Measurements from ENCODE around the gene TPPP2.

Gene TPPP2

DNA sequence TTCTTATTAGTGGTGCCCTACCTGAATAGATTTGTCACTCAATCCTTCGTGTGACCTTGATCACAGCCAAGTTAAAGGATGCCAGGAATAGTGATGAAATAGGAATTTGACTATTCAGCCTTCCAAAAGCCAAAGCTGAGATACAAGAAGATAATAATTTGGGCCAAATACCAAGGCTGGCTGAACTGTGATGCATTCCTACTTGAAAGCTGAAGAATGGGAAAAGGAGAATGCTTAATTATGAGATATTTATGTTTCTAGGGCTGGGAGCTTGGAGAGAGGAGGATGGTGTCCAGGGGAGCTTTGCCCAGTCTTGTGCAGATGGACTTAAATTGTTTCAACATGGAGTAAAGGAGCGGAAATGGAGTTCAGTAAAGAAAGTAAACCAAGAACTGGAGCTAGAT is 17.4 kb downstream of the TPPP2 start:
- no peak overlapping the region for H3K23ac ChIP-seq (ENCODE audit: low read length)
- no peaks in the 10 kb centered on the region for H3K9me3 ChIP-seq (ENCODE audit: insufficient read depth, low read depth, low read length)
- H3K27me3 ChIP-seq (ENCODE audit: insufficient read depth, low read length) = no peaks in the 10 kb centered on the region
- no peak overlapping the region for H3K4me2 ChIP-seq (ENCODE audit: low read length)
- no peak overlapping the region for H2BK5ac ChIP-seq (ENCODE audit: low read depth, low read length, poor library complexity)
- H4K12ac ChIP-seq (ENCODE audit: low read depth, low read length) = no peak overlapping the region
- H3K27ac ChIP-seq (ENCODE audit: low read depth, low read length) = no peak overlapping the region
- H3K4me1 ChIP-seq (ENCODE audit: control insufficient read depth in 1 of 2, insufficient read depth in 2 of 2, low read length in 2 of 2) = peaks cover 9 to 18% of the 10 kb centered on the region in 2 experiments
- no peak overlapping the region for H3K4ac ChIP-seq (ENCODE audit: low read depth, low read length)
- no peak overlapping the region for H2AK5ac ChIP-seq (ENCODE audit: low read length)
- H3K79me1 ChIP-seq (ENCODE audit: low read length) = peaks cover 4% of the 10 kb centered on the region
- no peak overlapping the region for H3K18ac ChIP-seq (ENCODE audit: low read length)
- H2AFZ ChIP-seq (ENCODE audit: insufficient read depth, low read length, poor library complexity) = no peak overlapping the region
- H3K9ac ChIP-seq (ENCODE audit: low read length) = no peak overlapping the region
- H3K14ac ChIP-seq (ENCODE audit: low read length) = no peak overlapping the region
- no peak overlapping the region for H2BK12ac ChIP-seq (ENCODE audit: low read length)
- H2BK120ac ChIP-seq (ENCODE audit: insufficient read depth, low read length, poor library complexity) = no peak overlapping the region
- H3K79me2 ChIP-seq (ENCODE audit: control insufficient read depth, insufficient read depth, low read length, poor library complexity) = no peaks in the 10 kb centered on the region
- no peak overlapping the region for H4K8ac ChIP-seq (ENCODE audit: low read depth, low read length)
- H3K4me3 ChIP-seq (ENCODE audit: low read depth, low read length) = no peak overlapping the region
- no peaks in the 10 kb centered on the region for H3K36me3 ChIP-seq (ENCODE audit: control insufficient read depth in 1 of 2, insufficient read depth in 2 of 2, low read length in 2 of 2)
- no CpG with 5 or more reads among the region's 2 CpGs for WGBS (ENCODE audit: extremely low coverage, insufficient coverage, insufficient read length)
- H4K91ac ChIP-seq (ENCODE audit: low read depth, low read length) = no peak overlapping the region
- DNase-seq = peak in 1 of 2 donors; percentile 38

DNA sequence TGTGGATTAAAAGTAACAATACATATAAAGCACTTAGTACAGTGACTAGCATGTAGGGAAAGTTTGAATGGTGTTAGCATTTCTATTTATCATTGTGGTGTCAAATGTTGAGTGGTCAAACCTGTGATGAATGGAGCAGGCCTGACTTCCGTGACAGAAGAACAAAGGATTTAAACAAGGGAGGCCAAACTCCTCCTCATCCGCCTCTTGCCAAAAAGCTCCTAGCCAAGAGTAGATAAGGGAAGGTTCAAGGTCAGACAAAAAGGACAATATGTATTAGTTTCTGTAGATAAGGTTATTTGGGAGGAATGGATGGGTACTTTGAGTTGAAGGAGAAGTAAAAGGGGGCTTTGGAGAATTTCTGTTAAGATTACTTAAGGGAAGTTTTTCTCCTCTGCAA is 18.6 kb downstream of the TPPP2 start:
- no peaks in the 10 kb centered on the region for H3K27me3 ChIP-seq (ENCODE audit: insufficient read depth, low read length)
- H3K9ac ChIP-seq (ENCODE audit: low read length) = no peak overlapping the region
- H2BK5ac ChIP-seq (ENCODE audit: low read depth, low read length, poor library complexity) = no peak overlapping the region
- H3K9me3 ChIP-seq (ENCODE audit: insufficient read depth, low read depth, low read length) = no peaks in the 10 kb centered on the region
- H2AK5ac ChIP-seq (ENCODE audit: low read length) = no peak overlapping the region
- H3K79me2 ChIP-seq (ENCODE audit: control insufficient read depth, insufficient read depth, low read length, poor library complexity) = no peaks in the 10 kb centered on the region
- no peak overlapping the region for H4K91ac ChIP-seq (ENCODE audit: low read depth, low read length)
- H3K4me2 ChIP-seq (ENCODE audit: low read length) = no peak overlapping the region
- H2BK12ac ChIP-seq (ENCODE audit: low read length) = no peak overlapping the region
- no peak overlapping the region for H3K4me3 ChIP-seq (ENCODE audit: low read depth, low read length)
- H3K4ac ChIP-seq (ENCODE audit: low read depth, low read length) = no peak overlapping the region
- no peak overlapping the region for H3K14ac ChIP-seq (ENCODE audit: low read length)
- no peaks in the 10 kb centered on the region for H3K36me3 ChIP-seq (ENCODE audit: control insufficient read depth in 1 of 2, insufficient read depth in 2 of 2, low read length in 2 of 2)
- H3K79me1 ChIP-seq (ENCODE audit: low read length) = no peaks in the 10 kb centered on the region
- no peak overlapping the region for H4K12ac ChIP-seq (ENCODE audit: low read depth, low read length)
- H4K8ac ChIP-seq (ENCODE audit: low read depth, low read length) = no peak overlapping the region
- no CpG with 5 or more reads among the region's 2 CpGs for WGBS (ENCODE audit: extremely low coverage, insufficient coverage, insufficient read length)
- no peak overlapping the region for H3K18ac ChIP-seq (ENCODE audit: low read length)
- no peak overlapping the region for H2AFZ ChIP-seq (ENCODE audit: insufficient read depth, low read length, poor library complexity)
- no peak overlapping the region for H2BK120ac ChIP-seq (ENCODE audit: insufficient read depth, low read length, poor library complexity)
- H3K4me1 ChIP-seq (ENCODE audit: control insufficient read depth in 1 of 2, insufficient read depth in 2 of 2, low read length in 2 of 2) = peaks cover 6 to 10% of the 10 kb centered on the region in 2 experiments
- H3K27ac ChIP-seq (ENCODE audit: low read depth, low read length) = no peak overlapping the region
- no peak overlapping the region for H3K23ac ChIP-seq (ENCODE audit: low read length)
- no peak for DNase-seq

DNA sequence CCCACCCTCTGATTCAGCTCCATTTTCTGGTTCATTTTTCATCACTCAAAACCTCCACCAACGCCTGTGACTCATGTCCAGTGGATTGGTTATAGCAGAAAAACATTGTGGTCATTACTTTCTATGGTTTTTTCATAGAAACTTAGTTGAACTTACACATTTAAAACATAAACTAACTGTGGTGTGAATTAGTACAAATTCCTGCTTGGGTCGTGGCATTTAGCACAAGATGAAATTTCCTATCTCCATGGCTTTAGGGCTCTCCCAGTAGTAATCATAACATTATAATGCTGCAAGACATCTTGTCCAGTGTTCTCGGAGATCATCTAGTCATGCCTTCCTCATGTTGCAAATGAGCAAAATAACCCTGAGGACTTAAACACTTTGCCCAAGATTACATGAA is 19.3 kb downstream of the TPPP2 start:
- no peak for DNase-seq
- Histone ChIP-seq H3K14ac (ENCODE audit: low read length) (no peak overlapping the region), H3K4me2 (ENCODE audit: low read length) (no peak overlapping the region), H3K4ac (ENCODE audit: low read depth, low read length) (no peak overlapping the region), H3K79me1 (ENCODE audit: low read length) (no peaks in the 10 kb centered on the region), H3K4me3 (ENCODE audit: low read depth, low read length) (no peak overlapping the region), H2AK5ac (ENCODE audit: low read length) (no peak overlapping the region), H3K9ac (ENCODE audit: low read length) (no peak overlapping the region), H2AFZ (ENCODE audit: insufficient read depth, low read length, poor library complexity) (no peak overlapping the region), H3K79me2 (ENCODE audit: control insufficient read depth, insufficient read depth, low read length, poor library complexity) (no peaks in the 10 kb centered on the region), H3K18ac (ENCODE audit: low read length) (no peak overlapping the region), H3K27me3 (ENCODE audit: insufficient read depth, low read length) (no peaks in the 10 kb centered on the region), H2BK12ac (ENCODE audit: low read length) (no peak overlapping the region), H2BK5ac (ENCODE audit: low read depth, low read length, poor library complexity) (no peak overlapping the region), H3K36me3 (ENCODE audit: control insufficient read depth in 1 of 2, insufficient read depth in 2 of 2, low read length in 2 of 2) (no peaks in the 10 kb centered on the region), H4K91ac (ENCODE audit: low read depth, low read length) (no peak overlapping the region), H3K27ac (ENCODE audit: low read depth, low read length) (no peak overlapping the region), H4K12ac (ENCODE audit: low read depth, low read length) (no peak overlapping the region), H4K8ac (ENCODE audit: low read depth, low read length) (no peak overlapping the region), H3K4me1 (ENCODE audit: control insufficient read depth in 1 of 2, insufficient read depth in 2 of 2, low read length in 2 of 2) (peaks cover 2 to 6% of the 10 kb centered on the region in 2 experiments), H3K23ac (ENCODE audit: low read length) (no peak overlapping the region), H3K9me3 (ENCODE audit: insufficient read depth, low read depth, low read length) (no peaks in the 10 kb centered on the region), H2BK120ac (ENCODE audit: insufficient read depth, low read length, poor library complexity) (no peak overlapping the region)
- WGBS (ENCODE audit: extremely low coverage, insufficient coverage, insufficient read length) = no CpG with 5 or more reads among the region's 3 CpGs

DNA sequence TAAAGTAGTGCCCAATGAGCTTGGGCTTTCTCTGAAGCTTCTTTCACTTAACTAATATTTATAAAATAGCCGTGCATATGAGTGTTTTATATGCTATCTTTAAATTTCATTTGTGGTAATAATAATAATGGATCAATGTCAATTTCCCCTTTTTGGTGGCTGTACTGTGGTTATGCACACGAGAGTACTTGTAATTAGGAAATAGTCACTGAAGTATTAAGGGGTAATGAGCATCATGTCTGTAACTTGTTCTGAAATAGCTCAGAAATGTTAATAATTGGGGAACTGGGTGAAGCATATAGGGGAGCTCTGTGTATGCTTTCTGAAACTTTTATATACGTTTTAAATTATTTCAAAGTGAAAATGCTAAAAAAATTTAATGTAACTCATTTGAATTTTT is 20.6 kb downstream of the TPPP2 start:
- no CpG with 5 or more reads among the region's 3 CpGs for WGBS (ENCODE audit: extremely low coverage, insufficient coverage, insufficient read length)
- Histone ChIP-seq H3K79me1 (ENCODE audit: low read length) (no peaks in the 10 kb centered on the region), H3K14ac (ENCODE audit: low read length) (no peak overlapping the region), H3K23ac (ENCODE audit: low read length) (no peak overlapping the region), H3K18ac (ENCODE audit: low read length) (no peak overlapping the region), H4K12ac (ENCODE audit: low read depth, low read length) (no peak overlapping the region), H3K4me2 (ENCODE audit: low read length) (no peak overlapping the region), H2AK5ac (ENCODE audit: low read length) (no peak overlapping the region), H3K36me3 (ENCODE audit: control insufficient read depth in 1 of 2, insufficient read depth in 2 of 2, low read length in 2 of 2) (no peaks in the 10 kb centered on the region), H4K91ac (ENCODE audit: low read depth, low read length) (no peak overlapping the region), H4K8ac (ENCODE audit: low read depth, low read length) (no peak overlapping the region), H3K4me1 (ENCODE audit: control insufficient read depth in 1 of 2, insufficient read depth in 2 of 2, low read length in 2 of 2) (no peaks in the 10 kb centered on the region), H2BK5ac (ENCODE audit: low read depth, low read length, poor library complexity) (no peak overlapping the region), H2BK120ac (ENCODE audit: insufficient read depth, low read length, poor library complexity) (no peak overlapping the region), H2AFZ (ENCODE audit: insufficient read depth, low read length, poor library complexity) (no peak overlapping the region), H3K79me2 (ENCODE audit: control insufficient read depth, insufficient read depth, low read length, poor library complexity) (no peaks in the 10 kb centered on the region), H3K4ac (ENCODE audit: low read depth, low read length) (no peak overlapping the region), H3K27ac (ENCODE audit: low read depth, low read length) (no peak overlapping the region), H3K4me3 (ENCODE audit: low read depth, low read length) (no peak overlapping the region), H3K9ac (ENCODE audit: low read length) (no peak overlapping the region), H3K9me3 (ENCODE audit: insufficient read depth, low read depth, low read length) (no peaks in the 10 kb centered on the region), H3K27me3 (ENCODE audit: insufficient read depth, low read length) (no peaks in the 10 kb centered on the region), H2BK12ac (ENCODE audit: low read length) (no peak overlapping the region)
- DNase-seq = no peak

Data from trophoblast cell (in vitro differentiated cells and primary cell).